ENCODE measurements around the gene MAST4.

The MAST4 gene

DNA sequence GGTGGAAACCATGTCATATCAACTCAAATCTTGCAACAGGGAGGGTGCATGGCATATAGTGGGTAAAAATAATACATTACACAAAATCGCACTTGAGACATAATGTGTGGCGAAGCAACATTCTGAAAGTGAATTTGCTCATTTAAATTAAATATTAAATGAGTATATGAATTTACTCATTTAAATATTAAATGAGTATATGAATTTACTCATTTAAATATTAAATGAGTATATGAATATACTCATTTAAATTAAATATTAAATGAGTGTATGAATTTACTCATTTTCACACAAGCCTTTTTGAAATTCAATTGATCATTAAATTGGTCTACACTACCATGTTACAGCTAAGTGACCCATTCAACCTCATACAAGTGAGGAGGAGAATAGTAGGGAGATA is 10.5 kb downstream of the MAST4 start:
- no peak for DNase-seq

DNA sequence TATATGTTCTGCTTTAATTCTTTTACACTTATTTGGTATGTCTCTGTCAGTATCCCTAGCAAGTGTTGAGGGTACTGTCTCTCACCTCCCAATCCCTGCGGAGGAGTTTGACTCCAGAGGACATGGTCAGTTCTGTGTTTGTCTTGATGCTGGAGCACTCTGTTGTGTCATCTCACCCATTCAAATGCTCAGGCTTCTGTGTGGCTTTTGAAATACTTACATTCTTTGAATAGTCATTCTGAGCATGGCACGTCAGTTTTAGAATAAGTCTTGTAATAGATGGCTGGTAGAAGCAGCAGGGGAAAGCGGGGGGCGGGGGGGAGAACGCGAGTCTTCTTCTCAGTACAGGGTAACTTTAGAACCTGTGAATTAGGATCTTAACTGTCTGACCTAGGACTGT is 12.3 kb downstream of the MAST4 start:
- no peak for DNase-seq

- no peak for DNase-seq
Measured at GRCh38 chr5:66609615-66610014, 13.4 kb downstream of the MAST4 start.

- no peak for DNase-seq
Measured at GRCh38 chr5:66612226-66612625, 16.0 kb downstream of the MAST4 start.

DNA sequence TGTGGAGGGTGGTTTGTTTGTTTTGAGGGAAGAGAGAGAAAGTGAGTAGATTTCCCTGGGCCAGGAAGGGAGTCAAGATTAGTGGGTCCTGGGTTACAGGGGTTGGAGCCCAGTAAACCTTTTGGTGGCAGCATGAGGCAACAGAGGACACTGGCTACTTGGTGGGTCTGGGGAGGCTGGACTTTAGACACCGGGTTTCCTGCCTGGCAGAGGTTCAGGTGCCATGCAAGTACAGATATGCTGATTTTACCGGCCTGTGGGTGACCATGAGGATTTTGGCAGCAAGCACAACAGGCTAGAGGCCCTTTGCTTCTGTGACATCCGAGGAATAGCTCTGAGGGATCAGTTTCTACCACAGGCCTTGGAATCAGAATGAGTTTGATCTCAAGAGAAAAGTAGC is 18.9 kb downstream of the MAST4 start:
- no peak for DNase-seq

- no peak for DNase-seq
Measured at GRCh38 chr5:66615894-66616293, 19.7 kb downstream of the MAST4 start.

DNA sequence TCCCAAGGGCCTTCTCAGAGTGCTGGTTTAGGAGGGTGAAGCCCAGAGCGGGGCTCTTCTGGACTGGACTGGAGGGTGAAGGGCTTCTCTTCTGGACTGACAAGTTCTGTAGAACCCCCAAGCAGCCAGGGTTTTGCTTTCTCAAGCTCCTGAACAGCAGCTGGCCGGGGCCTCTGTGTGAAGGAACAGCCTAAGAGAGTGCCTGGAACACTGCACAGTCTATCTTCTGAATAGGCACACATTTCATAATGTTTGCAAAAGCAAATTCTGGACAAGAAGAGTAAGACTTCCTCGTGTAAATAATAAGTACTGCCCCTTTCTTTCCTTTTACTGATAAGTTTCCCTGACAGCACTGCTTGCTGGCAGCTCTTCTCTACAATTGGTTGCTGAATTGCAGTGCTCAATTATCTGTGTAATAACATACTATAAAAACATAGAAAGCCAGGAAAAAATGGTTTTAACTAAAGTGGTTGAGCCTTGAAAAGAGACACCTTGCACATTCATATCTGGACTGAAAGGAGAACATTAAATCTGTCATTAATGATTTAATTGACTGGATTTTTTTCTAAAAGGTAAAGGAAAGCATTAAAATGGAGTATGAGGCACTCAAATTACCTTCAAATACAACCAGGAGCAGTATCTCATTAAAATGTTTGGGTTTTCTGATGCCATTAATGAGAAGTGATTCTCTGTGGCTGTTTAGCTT is 20.5 kb downstream of the MAST4 start:
- DNase-seq: no peak

GRCh38 chr5:66617226-66617861 is 21.2 kb downstream of the MAST4 start:
- DNase-seq: no peak

- DNase-seq: no peak
Measured at GRCh38 chr5:66617991-66618768, 22.0 kb downstream of the MAST4 start.

GRCh38 chr5:66620711-66621110 is 24.5 kb downstream of the MAST4 start:
- DNase-seq: no peak

- no peak for DNase-seq
Measured at GRCh38 chr5:66621146-66621545, 25.0 kb downstream of the MAST4 start.

GRCh38 chr5:66621736-66622135 is 25.5 kb downstream of the MAST4 start:
- DNase-seq: no peak

- DNase-seq: no peak
Measured at GRCh38 chr5:66628561-66628960, 32.4 kb downstream of the MAST4 start.

GRCh38 chr5:66629446-66629845 is 33.3 kb downstream of the MAST4 start:
- DNase-seq: no peak

GRCh38 chr5:66633754-66634153 is 37.6 kb downstream of the MAST4 start:
- DNase-seq: peak; percentile 3

GRCh38 chr5:66634601-66635000 is 38.4 kb downstream of the MAST4 start:
- DNase-seq: no peak

GRCh38 chr5:66637994-66638393 is 41.8 kb downstream of the MAST4 start:
- DNase-seq: no peak

- no peak for DNase-seq
Measured at GRCh38 chr5:66639037-66639436, 42.8 kb downstream of the MAST4 start.

- no peak for DNase-seq
Measured at GRCh38 chr5:66642538-66642937, 46.3 kb downstream of the MAST4 start.

DNA sequence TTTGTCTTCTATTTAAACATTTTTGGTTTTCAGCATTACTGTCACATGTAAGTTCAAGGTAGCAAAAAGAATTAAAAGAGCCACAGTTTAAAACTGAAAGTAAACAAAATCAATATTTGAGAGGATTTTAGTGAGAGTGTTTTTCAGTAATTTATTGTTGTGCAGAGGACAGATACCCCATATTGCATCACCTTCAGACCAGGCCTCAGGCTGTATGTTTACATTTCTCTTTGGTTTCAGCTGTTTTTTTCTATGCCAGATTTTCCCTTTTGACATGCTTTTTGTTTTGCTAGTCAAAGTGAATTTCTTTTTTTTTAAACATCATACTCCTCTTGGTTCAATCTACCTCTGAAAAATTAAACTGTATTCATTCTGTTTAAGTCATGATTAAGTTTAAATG is 47.2 kb downstream of the MAST4 start:
- DNase-seq: no peak

DNA sequence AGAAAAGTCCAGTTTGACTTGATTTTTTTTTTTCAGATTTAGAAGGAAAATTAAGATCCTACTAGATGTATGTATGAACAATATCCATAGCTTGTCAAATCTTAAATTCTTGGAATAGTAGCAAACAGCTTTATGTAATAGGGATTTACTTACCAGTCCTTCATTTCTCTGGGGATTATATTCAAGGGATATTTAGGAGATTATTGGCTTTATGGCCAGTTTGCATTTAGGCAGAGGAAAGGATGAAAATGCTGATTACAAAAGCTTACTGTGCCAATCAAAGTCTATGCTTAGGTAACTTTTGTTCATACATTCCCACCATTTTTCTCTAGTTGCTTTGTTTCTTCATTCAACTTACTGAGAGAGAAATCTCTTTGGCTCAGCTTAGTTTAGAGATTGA is 47.9 kb downstream of the MAST4 start:
- no peak for DNase-seq

GRCh38 chr5:66645039-66645438 is 48.8 kb downstream of the MAST4 start:
- no peak for DNase-seq

DNA sequence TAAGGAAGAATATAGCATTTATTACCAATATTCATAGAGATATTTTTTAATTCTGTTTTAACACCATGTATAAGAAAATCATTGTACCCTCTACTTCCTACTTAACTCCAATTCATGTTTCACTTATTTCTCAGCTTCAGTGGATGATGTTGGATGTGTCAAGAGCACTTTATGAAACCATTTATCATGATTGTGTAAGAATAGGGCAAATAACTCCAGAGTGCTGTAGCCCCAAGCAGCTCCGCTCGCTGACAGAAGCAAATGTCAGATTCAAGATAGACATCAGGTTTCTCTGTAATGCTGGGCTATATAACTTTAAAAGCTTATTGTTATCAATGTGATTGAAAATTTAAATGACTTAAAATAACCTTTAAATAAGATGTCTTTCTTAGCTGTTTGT is 50.4 kb downstream of the MAST4 start:
- no peak for DNase-seq

All from NCI-H1694 treated with DMSO at 0.1 percent for 48 hours (cell line).